Hematopoietic multipotent progenitor cell treated with erythropoietin and hydrocortisone succinate and interleukin-3 and kit ligand, for 4 days (in vitro differentiated cells): Measurements from ENCODE around the gene ZNF486.
"Not testable (repeated sequence)": the region's sequence is repeated elsewhere in the genome, so short reads cannot be mapped to it uniquely, and the experiment has no call there.

Experiments
- DNase-seq: peaks from one replicate; pipeline ENCODE4 v3.0.0-alpha.2; 2015

ZNF486 gene

DNA sequence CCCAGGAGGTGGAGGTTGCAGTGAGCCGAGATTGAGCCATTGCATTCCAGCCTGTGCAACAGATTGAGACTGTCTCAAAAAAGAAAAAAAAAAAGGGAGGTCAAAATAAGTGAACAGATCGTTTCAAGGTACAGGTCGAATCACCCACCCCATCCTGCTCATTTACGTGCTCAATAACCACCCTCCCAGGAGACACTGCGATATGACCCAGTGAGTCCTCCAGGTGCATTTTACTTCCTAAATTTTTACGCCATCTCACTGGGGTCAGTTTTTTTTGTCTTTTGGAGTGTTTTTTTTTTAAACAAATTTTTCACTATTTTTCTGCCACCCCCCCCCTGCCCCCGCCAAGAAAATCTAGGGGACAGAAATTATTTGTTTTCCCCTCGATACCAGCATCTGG is 68.1 kb downstream of the ZNF486 start:
- no peak for DNase-seq

DNA sequence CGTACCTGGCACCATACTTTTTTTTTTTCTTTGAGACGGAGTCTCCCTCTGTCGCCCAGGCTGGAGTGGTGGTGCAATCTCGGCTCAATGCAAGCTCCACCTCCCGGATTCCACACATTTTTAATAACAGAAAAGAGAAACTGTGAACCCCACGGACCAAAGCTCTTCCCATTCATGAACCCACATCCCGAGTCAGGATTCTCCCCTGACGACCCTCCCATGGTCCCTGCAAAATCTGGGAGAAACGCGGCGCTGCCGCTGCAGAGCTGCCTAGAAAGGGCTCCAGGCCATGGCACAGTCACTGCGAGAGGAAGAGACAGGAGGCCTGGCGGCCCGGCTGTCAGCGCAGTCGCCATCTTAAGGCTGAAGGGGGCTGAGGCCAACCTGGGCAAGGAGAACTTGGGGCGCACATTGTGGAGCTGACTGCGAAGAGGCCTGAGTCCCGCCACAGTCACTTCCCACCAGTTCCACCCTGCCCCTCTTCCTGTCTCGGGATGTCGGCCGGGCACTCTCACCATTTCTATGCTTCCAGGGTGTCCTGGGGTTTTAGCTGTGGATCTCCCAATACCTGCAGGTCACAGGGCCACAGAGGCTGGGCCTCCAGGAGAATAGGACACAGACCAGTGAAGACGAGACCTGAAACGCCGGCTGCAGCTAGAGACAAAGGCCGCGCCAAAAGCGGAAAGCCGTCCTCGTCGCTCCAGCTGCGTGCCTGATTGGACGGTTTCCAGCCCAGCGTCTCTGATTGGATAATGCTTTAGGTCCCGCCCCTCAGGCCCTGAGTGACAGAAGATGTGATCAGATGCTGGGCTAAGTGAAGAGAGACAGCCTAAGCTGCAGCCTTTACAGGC is 71.0 kb downstream of the ZNF486 start:
- peak; percentile 90 for DNase-seq

- no peak for DNase-seq
These were observed 76.6 kb downstream of the ZNF486 start for GRCh38 chr19:20243629-20244028.

GRCh38 chr19:20244356-20244755 is 77.3 kb downstream of the ZNF486 start:
- DNase-seq: no peak

DNA sequence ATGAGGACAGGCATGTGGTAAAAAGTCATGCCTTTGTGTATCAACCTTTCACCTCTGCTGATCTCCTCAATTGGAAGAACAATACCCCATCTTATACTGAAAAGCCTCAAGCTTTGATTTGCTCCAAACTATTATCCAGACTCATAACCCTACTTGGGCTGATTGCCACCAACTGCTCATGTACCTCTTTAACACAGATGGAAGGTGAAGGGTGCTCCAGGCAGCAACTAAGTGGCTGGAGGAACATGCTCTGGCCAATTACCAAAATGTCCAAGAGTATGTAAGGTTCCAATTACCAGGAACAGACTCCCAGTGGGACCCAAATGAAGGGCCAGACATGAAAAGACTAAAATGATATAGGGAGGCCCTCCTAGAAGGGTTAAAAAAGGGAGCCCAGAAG is 78.3 kb downstream of the ZNF486 start:
- no peak for DNase-seq

GRCh38 chr19:20247016-20247683 is 80.1 kb downstream of the ZNF486 start:
- peak; percentile 45 for DNase-seq

DNA sequence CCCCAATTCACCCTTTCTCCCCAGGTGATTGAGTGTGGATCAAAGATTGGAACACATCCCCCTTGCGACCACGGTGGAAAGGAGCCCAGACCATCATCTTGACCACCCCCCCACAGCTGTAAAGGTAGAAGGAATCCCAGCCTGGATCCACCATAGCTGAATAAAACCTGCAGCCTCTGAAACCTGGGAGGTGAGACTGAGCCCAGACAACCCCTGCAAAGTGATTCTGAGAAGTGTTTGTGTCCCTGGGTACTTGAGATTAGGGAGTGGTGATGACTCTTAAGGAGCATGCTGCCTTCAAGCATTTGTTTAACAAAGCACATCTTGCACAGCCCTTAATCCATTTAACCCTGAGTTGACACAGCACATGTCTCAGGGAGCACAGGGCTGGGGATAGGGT is 81.2 kb downstream of the ZNF486 start:
- not testable (repeated sequence) for DNase-seq
